NCI-H748 (cell line): ENCODE measurements around the gene USP13.
"Not testable (repeated sequence)": the region's sequence is repeated elsewhere in the genome, so short reads cannot be mapped to it uniquely, and the experiment has no call there.

ENCODE experiments used
- DNase-seq: peaks from one replicate; lab custom pipeline; 2025; ENCODE audit not compliant: unreplicated experiment; lab: John Stamatoyannopoulos, UW

Gene USP13

DNA sequence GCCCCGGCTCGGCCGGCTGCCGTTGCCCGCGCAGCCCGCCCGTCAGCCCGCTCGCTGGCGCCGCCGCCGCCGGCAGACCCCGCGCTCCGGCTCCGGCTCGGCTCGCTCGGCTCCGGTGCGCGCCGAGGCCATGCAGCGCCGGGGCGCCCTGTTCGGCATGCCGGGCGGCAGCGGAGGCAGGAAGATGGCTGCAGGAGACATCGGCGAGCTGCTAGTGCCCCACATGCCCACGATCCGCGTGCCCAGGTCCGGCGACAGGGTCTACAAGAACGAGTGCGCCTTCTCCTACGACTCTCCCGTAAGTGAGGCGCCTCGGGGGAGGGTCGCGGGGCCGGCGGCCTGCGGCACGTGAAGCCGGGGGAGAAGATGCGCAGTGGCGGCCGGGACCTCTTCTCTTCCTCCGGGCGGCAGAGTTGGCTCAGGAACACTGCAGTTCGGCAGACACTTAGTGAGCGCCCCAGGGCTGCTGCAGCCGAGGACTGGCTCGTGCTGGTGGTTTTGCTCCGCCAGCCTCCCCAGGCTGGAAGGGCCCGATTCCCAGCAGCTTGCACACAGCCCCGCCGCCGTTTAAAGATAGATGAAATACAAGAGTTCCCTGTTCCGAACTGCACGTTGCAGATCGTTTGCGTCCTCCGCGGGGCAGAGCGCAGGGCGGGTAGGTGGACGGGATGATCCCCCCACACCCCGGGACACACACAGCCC lies 407 bp downstream of the USP13 start:
- peak; percentile 84 for DNase-seq

- no peak for DNase-seq
Observed at GRCh38 chr3:179655236-179655635, 2.4 kb downstream of the USP13 start.

- DNase-seq: no peak
Observed at GRCh38 chr3:179658606-179659005, 5.8 kb downstream of the USP13 start.

DNA sequence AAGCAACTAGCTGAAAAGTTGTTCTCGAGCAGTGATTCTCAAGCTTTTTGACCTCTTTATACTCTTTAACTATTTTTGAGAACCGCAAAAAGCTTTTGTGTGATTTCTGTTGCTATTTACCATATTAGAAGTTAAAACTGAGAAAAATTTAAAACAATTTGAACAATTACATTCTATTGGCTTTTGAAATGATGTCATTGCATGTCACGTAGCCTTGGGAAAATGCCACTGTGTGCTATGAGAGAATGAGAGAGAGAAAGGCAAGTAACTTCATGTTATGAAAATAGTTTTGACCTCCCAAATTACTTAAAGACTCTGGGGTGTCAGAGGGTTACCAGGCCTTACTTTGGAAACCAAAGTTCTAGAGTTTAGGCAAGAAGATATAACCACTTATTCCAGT lies 8.0 kb downstream of the USP13 start:
- no peak for DNase-seq

- no peak for DNase-seq
Observed at GRCh38 chr3:179661777-179662176, 8.9 kb downstream of the USP13 start.

DNA sequence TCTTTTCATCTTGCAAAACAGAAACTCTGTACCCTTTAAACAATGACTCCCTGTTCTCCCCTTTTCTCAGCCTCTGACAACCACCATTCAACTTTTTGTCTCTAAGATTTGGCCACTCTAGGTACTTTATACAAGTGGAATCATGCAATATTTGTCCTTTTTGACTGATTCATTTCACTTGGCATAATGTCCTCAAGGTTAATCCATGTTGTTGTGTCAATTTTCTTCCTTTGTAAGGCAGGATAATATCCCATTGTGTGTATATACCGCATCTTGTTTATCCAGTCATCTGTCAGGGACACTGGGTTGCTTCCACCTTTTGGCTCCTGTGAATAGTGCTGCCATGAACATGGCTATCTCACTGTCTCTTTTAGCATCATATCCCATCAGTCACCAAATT lies 10.3 kb downstream of the USP13 start:
- DNase-seq: no peak

GRCh38 chr3:179666030-179666429 lies 13.2 kb downstream of the USP13 start:
- DNase-seq: no peak

- DNase-seq: no peak
Observed at GRCh38 chr3:179666436-179667035, 13.7 kb downstream of the USP13 start.

- no peak for DNase-seq
Observed at GRCh38 chr3:179668429-179668828, 15.6 kb downstream of the USP13 start.

GRCh38 chr3:179670311-179670710 lies 17.5 kb downstream of the USP13 start:
- no peak for DNase-seq

GRCh38 chr3:179671309-179671708 lies 18.5 kb downstream of the USP13 start:
- DNase-seq: no peak

- DNase-seq: peak; percentile 13
Observed at GRCh38 chr3:179671747-179672242, 19.0 kb downstream of the USP13 start.

DNA sequence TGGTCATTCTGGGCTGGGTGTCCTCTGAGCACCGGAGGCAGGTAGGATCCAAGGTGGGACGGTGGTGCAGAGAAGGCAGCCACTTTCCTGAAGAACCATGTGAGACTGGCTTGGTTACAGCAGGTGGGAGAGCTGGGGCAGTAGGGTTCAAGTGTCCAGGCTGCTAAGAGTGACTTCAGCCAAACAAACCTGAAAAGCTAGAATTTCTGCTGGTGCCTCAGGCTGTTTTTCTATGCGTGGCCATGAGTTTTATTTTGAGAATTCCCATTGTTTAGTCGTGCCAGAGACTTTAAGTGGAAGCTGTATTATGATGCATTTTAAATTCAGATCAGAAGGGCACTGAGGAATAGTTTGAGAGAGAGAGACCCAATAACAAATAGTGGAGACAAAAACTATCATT lies 20.1 kb downstream of the USP13 start:
- DNase-seq: no peak

DNA sequence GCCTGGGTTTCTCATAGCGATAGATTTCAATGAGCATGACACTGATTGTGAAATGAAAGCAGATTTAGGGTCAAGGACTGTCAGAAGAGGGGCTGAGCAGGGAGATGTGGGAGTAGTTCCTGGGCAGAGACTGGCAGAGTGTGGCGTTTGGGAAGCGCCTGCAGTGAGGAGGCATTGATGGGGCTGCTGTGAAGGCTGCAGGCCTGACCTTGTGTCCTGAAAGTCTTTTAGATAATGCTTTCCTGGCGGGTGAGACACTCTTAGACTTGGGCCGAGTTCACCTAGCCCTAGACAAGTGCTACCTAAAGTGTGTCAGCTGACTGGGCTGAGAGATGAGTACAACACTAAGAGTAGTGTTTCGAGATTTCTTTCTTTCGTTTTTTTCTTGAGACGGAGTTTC lies 20.7 kb downstream of the USP13 start:
- DNase-seq: no peak

DNA sequence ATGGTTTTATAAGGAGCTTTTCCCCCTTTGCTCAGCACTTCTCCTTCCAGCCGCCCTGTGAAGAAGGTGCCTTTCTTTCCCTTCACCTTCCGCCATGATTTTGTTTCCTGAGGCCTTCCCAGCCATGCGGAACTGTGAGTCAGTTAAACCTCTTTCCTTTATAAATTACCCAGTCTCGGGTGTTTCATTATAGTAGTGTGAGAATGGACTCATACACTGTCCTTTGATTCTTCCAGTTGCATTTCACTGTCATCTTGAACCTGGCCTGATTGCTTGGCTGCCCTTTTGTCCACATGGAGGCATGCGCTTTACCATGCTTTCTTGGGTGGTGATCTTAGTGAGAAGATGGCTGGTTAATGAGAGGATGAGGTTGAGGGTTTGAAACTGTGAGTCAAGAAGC lies 23.2 kb downstream of the USP13 start:
- no peak for DNase-seq

DNA sequence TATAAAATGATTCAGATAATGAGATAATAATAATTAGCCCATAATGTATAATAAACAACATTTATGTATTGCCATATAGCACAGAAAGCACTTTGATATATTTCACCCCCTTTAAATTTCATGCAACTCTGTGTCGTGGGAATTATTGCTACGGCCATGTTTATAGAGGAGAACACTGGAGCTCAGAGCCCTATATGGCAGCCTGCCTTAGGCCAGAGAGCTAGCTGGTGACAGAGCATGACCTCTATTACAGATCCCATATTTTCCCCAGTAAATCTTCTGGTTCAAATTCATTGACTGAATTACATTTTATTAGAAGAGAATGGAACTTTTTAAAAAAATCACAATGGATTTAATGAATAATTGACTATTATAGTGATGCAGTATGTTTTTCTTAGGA lies 25.0 kb downstream of the USP13 start:
- no peak for DNase-seq

- DNase-seq: no peak
Observed at GRCh38 chr3:179681492-179682263, 28.8 kb downstream of the USP13 start.

DNA sequence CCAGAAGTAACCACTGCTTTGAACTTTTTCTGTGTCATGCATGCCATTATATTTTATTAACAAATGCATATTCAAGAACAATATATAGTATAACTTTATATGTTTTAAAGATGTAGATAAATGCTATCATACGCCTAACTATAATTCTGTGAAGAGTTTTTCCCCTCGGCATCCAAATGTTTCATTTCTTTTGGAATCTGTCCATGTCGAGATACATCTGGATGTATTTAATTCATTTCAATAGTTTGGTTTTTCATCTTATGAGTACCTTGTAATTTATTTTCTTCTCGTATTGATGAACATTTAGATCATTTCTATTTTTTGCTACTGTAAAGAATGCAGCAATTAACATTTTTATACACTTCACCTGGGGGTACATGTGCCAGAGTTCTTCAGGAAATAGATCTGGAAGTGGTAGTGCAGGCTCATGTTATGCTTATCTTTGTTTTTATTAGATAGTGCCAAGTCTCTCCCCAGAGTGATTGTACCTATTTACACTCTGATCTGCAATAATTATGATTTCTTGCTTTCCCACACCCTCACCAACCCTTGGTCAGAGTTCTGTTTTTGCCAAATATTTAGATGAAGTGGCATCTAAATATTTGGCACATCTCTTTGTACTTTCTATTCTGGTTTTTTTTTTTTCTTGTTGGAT lies 29.7 kb downstream of the USP13 start:
- DNase-seq: no peak

DNA sequence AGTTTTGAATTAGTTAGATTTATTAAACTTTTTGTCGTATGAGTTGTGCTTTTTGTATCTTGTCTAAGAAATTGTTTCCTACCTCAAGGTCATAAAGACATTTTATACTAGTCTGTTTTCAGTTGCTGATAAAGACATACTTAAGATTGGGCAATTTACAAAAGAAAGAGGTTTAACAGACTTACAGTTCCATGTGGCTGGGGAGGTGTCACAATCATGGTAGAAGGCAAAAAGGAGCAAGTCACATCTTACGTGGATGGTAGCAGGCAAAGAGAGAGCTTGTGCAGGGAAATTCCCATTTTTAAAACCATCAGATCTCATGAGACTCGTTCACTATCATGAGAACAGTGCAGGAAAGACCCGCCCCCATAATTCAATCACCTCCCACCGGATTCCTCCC lies 30.4 kb downstream of the USP13 start:
- not testable (repeated sequence) for DNase-seq

DNA sequence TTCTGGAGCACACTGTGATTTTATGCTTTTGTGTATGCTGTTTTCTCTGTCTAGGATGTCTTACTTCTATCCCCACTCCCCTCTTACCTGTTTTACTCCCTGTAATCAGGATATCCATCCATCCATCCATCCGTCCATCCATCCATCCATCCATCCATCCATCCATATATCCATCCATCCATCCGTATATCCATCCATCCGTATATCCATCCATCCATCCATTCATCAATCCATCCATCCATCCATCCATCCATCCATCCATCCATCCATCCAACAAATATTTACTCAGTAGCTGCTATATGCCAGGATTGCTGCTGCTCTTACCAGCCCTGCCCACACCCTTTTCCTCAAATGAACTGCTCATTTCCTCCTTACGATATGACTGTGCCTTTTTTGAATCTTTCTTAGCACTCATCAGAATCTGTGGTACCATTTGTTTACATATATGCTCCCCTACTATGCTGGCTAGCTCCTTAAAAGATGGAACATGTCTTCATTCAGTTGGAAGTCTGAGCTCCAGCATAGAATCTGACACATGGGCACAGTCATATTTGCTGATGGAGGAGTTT lies 35.2 kb downstream of the USP13 start:
- DNase-seq: no peak

DNA sequence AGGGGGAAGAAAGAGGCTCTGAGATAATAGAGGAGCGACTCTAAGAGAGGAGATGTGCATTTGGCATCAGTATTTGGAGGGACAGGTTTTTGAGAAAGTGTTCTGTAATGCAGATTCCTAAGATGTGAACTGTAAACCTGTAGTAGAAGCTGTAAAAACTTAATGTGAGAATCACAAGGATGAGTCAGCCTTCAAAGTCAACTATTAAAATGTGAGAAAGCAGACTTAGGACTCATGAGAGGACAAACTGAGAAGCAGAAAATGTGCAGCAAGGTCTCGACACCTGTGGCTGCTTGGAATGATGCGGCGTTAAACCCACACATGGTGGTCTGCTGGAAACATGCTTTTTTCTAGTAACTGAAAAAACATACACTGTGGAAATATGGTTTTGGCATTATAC lies 36.0 kb downstream of the USP13 start:
- no peak for DNase-seq
